Measurements from ENCODE around the gene CAPN7.

DNA sequence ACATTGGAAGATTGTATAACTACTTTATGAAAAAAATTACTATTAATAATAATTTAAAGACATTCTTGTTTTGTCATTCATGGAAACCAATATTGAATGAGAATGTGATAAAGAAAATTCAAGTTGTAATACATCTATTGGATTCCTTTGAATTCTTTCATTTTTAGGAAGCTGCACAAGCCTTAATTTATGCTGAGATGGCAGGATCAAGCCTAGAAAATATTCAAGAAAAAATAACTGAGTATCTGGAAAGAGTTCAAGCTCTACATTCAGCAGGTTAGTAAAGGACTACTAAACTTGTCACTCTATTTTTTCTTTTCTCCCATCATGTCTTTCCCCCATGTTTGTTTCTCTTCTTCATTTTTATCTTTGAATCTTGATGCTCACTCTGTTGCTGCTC lies 5.9 kb downstream of the CAPN7 start:
- TF ChIP-seq, protein P1, sequence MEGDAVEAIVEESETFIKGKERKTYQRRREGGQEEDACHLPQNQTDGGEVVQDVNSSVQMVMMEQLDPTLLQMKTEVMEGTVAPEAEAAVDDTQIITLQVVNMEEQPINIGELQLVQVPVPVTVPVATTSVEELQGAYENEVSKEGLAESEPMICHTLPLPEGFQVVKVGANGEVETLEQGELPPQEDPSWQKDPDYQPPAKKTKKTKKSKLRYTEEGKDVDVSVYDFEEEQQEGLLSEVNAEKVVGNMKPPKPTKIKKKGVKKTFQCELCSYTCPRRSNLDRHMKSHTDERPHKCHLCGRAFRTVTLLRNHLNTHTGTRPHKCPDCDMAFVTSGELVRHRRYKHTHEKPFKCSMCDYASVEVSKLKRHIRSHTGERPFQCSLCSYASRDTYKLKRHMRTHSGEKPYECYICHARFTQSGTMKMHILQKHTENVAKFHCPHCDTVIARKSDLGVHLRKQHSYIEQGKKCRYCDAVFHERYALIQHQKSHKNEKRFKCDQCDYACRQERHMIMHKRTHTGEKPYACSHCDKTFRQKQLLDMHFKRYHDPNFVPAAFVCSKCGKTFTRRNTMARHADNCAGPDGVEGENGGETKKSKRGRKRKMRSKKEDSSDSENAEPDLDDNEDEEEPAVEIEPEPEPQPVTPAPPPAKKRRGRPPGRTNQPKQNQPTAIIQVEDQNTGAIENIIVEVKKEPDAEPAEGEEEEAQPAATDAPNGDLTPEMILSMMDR (IDR thresholded peaks at IDR 0.05) = no peak
- TF ChIP-seq EP300 (IDR thresholded peaks at IDR 0.05) (no peak), POLR2A (IDR thresholded peaks at IDR 0.05) (no peak)

All from ovary (tissue), 3 donors.